Brain pericyte (primary cell): Measurements from ENCODE around the gene TECPR1.

Experiments
- DNase-seq: peaks from one replicate; pipeline ENCODE4 v3.0.0-alpha.2; 2012; ENCODE audit warnings: low read depth, low spot score

Gene TECPR1

DNA sequence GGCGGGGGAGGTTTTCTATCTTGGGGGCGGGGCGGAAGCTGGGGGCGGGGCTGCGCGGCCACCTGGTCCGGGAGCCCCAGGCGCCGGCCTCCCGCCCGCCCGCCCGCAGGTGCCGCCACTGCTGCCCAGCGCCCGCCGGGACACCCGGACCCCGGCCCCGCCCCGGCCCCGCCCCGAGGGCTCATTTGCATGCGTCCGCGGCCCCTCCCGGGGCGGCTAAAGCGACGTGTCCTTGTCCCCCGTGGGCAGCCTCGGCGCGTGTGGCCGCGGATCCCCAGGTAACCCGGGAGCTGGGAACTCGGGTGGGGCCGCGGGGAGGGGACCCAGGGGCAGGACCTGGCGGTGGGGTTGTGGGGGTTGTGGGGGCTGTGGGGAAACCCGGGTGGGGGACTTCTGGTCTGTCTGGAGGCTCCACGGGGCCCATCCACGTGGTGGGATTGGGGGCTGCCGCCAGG is 40.8 kb downstream of the TECPR1 start, which contains the start of gene BHLHA15:
Gene BHLHA15, plus strand, starts transcription at position 219 of the 455 bp plus-strand sequence. CDS start 871 bp downstream, outside the sequence.
- no peak for DNase-seq

DNA sequence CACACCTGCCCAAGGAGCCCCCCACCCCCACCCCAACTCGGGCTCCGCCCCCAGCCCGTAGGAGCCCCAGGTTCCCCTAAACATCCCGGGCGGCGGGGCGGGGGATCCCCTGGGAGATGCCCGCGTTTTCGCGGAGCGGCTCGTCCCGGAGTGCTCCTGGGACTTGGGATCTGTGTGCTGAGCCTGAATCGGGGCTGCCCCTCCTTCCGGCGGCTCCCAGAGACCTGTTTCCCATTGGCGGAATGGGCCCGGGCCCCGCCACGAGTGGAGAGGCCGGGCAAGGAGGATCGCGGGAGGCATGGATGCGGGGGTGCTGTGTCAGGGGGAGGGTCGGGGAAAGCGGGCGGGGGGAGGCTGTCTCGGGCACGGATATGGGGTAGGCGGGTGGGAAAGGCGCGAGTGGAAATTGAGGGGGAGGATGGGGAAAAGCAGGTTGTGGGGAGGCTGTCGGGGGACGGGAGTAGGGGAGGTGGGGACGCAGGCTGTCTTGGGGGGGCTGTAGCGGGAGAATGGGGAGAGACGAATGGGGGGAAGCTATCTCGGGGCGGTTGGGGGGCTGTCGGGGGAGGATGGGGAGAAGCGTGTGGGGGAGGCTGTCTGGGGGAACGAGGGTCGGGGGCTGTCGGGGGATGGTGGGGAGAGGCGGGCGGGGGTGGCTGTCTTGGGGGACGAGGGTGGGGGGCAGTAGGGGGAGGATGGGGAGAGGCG is 41.4 kb downstream of the TECPR1 start:
- no peak for DNase-seq

DNA sequence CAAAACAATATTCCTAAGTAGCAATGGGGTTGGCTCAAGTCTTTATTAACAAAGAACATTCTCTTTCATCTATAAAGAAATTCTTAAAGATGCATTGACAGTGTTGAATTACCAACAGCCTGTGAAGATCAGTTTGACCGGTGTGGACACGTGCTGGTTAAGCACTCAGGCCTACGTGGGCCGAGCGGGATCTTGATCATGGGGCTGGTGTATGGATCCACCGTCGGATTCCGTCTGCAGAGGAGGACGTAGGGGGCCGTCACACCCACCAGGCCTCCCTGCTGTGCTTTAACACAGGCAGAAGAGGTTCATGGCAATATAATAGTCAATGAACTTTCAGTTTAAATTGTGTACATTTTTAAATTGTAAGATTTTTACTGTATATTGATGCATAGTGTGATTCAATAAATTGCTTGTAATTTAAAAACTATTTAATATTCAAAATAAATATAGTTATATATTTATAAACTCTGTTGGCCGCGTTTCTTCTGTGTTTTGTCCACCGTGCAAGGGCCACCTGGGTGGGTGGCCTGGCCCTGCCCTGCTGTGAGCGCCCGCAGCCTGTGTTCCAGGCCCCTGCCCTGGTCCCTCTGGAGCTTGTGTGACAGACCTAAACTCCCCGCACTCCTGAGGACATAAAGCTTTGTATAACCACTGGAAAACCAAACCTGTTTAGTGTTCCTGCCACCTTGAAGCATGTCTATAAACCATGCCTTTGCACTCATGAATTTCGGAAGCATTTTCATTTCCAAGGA is 42.7 kb downstream of the TECPR1 start:
- no peak for DNase-seq

DNA sequence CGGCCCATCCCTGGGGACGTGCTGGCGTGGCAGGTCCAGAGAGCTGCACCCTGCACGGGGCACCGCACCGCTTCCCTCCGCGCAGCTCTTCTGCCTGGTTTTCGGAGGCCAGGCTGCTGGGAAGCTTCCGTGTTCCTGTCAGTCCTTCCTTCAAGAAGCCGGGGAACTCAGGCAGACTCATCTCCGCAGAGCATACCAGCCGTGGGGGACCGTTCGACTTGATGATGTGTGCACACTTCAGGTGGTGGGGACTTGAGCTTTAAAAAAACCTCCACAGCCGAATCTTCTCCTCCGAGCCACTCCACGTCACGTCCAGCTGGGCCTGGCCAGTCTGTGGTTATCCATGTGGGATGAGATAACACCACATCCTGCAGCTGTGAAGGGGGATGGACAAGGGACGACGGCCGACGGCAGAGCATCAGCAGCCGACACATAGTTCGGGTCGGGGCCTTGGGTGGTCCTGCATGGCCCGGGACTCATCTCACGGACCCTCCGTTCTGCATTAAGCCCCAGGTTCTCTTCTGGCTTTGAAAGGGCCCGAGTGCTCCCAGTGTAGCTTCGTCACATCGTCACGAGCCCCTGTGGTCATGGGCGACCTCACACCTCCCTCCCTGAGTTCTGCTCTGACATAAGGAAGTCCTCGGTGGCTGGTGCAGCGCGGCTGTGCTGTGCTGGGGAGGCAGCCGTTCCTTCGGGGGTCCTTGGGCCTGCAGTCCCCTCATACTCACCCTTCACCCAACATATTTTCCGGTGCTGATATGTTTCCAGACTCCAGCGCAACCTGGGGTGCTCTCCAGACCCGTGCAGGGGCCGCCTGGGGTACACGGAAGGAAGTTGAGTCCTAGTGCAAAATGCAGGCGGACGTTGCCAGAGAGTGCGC is 45.3 kb downstream of the TECPR1 start:
- DNase-seq = no peak

DNA sequence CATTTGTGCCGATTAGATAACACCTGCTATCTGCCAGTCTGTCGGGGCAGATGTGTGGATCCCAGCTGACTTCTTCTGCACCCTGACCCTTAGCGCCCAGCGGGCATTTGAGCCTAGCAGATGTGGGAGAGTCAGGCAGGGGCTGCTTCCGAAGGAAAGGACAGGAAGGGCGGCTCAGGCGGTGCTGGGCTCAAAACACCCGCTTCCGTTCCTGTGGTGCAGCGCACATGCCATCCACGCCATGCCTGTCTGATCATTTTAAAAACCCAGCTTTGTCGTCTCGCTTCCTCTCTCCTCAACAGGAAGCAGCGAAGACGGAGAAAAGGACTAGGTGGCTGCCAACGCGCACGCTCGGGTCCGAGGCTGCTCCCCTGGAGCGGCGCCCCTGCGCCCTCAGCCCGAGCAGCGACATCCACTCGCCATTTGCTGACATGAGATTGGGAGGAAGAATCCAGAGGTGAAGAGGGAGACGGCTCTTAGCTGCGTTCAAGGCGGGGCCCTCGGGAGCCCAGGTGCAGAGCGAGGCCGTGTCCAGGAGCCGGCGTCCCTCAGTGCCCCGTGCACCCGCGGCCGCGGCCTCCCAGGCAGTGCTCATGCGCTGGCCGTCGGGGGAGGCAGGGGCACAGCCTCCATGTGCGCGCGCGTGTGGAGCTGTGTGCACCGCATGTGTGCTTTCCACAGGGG is 46.7 kb downstream of the TECPR1 start:
- no peak for DNase-seq

DNA sequence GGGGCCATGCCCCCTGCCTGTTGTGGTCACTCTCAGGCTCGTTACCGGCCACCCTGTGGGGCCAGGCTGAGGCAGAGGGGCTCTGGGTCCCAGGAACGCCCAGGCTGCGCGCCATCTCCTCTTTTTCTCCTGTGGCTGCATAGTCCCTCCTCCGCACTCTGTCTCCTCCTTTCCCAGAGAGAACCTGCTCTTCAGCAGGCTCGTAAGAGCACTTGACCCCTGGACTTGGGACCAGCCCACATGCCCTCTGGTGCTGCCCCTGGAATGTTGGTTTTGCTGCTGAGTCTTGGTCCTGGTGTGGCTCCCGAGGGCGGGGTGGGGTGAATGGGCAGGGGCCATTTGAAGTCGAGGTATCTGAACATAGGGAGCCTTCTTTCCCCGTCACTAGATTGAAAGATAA is 47.4 kb downstream of the TECPR1 start:
- no peak for DNase-seq

DNA sequence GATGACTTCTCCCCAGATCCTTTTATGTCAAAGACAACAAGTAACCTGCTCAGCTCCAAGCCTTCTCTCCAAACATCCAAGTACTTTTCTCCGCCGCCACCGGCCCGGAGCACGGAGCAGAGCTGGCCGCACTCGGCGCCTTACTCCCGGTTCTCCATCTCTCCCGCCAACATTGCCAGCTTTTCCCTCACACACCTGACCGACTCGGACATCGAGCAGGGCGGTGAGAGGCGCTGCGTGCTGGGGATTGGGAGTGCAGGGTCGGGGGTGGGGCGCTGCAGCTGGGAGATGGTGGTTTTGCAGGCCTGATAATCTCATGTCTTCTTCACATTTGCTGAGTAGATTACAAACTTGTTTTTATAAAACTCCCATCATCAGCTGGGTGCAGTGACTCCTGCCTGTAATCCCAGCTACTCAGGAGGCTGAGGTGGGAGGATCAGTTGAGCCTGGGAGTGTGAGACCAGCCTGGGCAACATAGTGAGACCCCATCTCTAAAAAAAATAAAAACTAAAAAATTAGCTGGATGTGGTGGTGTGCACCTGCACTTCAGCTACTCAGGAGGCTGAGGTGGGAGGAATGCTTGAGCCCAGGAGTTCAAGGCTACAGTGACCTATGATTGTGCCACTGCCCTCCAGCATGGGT is 47.9 kb downstream of the TECPR1 start:
- no peak for DNase-seq

DNA sequence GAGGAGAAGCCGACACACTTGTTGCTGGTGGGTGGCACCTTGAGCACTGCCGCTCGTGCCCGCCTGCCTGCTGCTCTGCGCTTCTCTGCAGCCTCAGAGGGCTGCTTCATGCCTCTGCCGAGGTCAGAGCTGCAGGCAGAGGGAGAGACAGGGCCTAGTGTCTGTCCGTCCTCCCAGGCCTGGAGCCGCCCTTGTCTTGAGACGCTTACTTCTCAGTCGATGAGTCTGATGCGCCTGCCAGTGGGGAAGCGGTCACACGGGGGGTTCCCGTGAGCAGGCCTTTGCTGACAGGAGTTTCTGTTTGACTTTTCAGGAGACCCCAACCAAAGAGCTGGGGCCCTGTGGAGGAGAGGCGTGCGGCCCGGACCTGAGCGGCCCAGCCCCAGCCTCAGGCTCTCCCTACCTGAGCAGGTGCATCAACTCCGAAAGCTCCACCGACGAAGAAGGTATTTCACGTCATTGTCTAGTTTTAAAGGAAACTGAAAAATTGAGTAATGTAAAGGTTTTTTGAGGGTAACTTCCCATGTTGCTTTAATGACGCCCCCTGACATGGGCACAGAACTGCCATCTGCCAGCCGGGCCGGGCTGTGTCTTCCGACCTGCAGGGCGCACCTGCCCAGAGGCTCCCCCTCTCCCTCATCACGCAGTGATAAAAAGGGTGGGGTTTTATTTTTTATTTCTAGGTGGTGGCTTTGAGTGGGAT is 48.6 kb downstream of the TECPR1 start:
- DNase-seq = no peak

DNA sequence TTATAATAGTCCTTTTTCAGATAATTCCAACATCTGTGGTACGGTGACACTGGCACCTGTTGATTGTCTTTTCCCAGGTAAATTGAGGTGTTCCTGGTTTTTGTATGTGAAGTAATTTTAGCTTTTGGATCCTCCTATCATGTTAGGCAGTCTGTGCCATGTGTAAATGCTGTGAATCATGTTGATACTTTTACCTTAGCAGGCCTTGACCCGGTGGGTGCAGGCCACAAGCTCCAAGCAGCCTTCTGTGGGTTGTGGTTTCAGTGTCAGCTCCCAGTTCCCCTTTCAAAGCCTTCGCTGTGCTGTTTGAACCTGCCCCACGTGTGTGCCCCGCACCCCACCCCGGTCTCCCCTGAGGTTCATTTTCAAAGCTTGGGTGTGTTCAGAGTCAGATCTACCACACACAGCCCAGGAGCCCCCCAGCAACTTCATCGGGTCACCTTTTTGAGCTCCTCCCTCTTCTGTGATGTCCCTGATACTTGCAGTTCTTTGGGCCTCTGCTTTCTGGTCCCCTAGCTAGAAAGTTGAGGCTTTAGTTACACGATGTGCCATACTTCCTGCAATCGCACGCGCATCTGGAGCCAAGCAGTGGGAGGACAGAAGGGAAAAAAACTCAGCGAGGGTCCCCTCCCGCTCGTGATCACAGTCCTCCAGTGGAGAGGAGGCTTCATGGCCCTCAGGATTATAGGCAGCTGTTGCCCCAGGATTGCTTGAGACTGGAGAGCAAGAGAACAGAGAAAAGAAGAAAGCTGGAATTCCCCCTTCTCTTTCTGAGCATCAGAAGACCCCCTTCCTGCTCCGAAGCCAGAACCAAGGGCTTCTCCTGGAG is 49.5 kb downstream of the TECPR1 start:
- DNase-seq = no peak

DNA sequence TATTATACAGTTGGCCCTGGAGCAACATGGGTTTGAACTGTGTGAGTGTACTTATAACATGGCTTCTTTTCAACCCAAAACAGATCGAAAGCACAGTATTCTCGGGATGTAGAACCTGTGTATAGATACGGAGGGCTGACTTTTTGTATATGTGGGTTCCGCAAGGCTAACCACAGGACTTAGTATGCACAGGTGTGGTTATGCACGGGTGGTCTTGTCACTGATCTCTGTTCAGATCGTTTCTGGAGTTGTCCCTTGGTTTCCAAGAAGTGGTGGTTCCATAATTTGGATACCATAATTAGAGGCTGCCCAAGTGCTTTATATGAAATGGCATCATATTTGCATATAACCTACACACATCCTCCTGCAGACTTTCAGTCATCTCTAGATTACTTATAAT is 51.7 kb downstream of the TECPR1 start:
- no peak for DNase-seq

DNA sequence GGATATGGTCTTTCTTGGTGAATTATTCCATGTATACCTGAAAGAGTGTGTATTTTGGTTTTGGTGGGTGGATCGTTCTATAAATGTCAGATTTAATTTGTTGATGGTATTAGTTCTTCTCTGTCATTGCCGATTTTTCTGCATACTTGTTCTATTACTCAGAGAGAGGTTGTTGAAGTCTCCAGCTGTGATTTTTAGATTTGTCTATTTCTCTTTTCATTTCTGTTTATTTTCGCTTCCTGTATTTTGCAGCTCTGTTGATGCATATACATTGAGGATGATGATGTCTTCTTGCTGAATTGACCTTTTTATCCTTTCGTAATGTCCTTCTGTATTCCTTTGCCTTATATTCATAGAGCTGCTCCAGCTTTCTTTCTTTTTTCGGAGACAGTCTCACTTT is 52.9 kb downstream of the TECPR1 start:
- DNase-seq = no peak

DNA sequence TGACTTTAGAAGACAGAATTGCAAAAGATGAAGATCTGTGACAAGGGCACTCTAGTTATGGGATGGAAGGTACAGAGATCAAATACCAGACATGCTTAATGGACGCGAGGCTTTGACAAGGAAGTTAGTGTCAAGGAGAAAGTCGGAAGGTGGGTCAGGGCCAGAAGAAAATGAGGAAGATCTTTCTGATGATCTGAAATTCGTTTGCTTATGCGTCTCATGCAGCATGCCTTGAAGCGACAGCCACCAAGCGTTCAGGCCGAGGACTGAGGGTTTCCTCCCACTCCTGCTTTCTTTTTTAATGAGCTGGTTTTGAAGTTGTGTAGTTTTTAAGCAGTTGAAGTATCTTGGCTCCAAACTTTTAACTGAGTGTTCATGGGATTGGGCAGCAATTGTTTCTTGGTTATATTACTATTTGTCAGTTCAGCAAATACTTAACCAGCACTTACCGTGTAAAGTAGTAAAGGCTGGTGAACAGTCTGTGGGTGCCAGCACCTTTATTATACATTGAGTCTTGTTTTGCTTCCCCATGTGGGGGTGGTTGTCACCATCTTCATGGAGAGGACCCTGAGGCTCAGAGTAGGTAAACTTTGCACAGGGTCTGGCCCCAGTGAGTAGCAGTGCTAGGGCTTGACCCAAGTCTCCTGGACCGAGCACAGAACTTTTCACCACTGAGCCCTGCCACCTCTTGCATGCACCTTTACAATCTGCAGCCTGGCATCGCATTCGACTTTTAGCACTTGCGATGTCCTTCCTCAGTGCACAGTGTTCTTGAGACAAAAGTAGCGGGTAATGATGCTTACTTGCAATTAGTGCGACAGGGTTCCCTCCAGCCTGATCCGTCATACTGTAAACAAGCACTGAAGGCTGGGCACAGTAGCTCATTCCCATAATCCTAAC is 55.1 kb downstream of the TECPR1 start:
- no peak for DNase-seq

DNA sequence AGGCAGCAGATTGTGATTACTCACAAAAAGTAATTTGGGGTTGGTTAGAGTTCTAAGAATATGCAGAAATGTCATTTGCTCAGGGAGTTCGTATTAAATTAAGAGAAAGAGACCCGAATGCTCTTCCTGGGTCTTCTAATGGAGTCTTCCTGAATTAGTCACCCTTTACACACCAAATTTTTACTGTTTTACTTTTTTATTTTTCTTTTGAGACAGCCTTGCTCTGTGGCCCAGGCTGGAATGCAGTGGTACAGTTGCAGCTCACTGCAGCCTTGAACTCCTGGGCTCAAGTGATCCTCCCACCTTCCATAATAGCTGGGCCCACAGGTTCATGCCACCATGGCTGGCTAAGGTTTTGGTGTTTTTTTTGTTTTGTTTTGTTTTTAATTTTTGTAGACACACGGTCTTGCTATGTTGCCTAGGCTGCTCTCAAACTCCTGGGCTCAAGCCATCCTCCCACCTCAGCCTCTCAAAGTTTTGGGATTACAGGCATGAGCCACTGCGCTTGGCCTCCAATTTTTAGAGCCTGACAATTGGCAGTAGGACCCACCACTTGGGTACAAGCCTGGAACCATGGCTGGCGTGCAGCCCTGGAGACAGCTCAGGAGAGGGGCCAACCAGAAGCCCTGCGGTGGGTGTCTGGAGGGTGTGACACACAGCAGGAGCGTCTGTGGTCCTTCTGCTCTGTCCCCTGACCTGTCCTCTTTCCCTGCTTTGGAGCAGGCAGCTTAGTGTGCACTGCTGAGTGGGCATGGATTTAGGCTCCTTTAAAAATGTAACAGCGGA is 57.2 kb downstream of the TECPR1 start:
- no peak for DNase-seq

DNA sequence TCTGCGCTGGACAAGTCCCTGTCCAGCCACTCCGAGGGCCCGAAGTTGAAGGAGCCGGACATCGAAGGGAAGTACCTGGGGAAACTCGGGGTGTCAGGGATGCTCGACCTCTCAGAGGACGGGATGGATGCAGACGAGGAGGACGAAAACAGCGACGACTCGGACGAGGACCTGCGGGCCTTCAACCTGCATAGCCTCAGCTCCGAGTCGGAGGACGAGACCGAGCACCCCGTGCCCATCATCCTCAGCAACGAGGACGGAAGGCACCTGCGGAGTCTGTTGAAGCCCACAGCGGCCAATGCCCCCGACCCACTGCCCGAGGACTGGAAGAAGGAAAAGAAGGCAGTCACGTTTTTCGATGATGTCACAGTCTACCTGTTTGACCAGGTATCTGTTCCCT is 57.8 kb downstream of the TECPR1 start:
- no peak for DNase-seq

DNA sequence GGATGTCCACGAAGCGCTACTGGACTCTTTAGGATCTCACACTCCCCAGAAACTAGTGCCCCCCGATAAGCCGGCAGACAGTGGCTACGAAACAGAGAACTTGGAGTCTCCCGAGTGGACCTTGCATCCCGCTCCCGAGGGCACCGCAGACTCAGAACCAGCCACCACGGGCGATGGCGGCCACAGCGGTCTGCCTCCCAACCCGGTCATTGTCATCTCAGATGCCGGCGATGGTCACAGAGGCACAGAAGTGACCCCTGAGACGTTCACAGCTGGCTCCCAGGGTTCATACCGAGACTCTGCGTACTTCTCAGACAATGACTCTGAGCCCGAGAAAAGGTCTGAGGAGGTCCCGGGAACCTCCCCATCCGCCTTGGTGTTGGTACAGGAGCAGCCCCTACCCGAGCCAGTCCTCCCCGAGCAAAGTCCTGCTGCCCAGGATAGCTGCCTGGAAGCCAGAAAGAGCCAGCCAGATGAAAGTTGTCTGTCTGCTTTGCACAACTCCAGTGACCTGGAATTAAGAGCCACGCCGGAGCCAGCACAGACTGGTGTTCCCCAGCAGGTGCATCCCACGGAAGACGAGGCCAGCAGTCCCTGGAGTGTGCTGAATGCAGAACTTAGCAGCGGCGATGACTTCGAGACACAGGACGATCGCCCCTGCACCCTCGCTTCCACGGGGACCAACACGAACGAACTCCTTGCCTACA is 58.4 kb downstream of the TECPR1 start:
- DNase-seq = no peak

DNA sequence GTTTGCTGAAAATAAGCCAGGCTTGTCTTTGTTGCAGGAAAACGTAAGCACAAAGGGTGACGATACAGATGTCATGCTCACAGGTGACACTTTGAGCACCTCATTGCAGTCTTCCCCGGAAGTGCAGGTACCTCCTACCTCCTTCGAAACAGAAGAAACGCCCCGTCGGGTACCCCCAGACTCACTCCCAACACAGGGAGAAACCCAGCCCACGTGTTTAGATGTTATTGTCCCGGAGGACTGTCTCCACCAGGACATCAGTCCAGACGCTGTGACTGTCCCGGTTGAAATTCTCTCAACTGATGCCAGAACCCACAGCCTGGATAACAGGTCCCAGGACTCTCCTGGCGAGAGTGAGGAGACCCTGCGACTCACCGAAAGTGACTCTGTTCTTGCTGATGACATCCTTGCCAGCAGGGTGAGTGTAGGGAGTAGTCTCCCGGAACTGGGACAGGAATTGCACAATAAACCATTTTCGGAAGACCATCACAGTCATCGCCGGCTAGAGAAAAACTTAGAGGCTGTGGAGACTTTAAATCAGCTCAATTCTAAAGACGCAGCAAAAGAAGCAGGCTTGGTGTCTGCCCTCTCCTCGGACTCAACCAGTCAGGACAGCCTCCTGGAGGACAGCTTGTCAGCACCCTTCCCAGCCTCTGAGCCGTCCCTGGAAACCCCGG is 59.1 kb downstream of the TECPR1 start:
- no peak for DNase-seq
